IPS-NIHi7 (cell line): ENCODE measurements around the gene HTATSF1.

ENCODE experiments used
- DNase-seq: peaks from one replicate; pipeline ENCODE4 v3.0.0; 2012; ENCODE audit warnings: mixed read lengths; ENCODE audit errors: extremely low spot score

The HTATSF1 gene, protein sequence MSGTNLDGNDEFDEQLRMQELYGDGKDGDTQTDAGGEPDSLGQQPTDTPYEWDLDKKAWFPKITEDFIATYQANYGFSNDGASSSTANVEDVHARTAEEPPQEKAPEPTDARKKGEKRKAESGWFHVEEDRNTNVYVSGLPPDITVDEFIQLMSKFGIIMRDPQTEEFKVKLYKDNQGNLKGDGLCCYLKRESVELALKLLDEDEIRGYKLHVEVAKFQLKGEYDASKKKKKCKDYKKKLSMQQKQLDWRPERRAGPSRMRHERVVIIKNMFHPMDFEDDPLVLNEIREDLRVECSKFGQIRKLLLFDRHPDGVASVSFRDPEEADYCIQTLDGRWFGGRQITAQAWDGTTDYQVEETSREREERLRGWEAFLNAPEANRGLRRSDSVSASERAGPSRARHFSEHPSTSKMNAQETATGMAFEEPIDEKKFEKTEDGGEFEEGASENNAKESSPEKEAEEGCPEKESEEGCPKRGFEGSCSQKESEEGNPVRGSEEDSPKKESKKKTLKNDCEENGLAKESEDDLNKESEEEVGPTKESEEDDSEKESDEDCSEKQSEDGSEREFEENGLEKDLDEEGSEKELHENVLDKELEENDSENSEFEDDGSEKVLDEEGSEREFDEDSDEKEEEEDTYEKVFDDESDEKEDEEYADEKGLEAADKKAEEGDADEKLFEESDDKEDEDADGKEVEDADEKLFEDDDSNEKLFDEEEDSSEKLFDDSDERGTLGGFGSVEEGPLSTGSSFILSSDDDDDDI

DNA sequence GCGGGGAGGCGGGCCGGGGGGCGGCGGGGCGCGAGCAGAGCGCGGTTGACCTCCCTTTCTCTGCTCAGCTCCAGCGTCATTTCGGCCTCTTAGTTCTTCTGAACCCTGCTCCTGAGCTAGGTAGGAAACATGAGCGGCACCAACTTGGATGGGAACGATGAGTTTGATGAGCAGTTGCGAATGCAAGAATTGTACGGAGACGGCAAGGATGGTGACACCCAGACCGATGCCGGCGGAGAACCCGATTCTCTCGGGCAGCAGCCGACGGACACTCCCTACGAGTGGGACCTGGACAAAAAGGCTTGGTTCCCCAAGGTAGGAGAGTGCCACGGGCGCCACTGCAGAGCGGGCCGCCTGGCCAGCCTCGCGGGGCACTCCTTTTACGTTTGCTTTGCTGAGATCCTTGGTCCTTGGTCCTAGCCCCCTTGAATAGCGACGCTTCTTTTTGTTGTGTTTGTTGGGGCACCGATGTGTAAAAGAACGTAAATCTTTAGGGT is at the start of gene HTATSF1:
HTATSF1 (plus strand) TSS at position 37 of the 497 bp plus-strand sequence; CDS start at position 130, 93 bp downstream.
- peak; percentile 23 for DNase-seq

DNA sequence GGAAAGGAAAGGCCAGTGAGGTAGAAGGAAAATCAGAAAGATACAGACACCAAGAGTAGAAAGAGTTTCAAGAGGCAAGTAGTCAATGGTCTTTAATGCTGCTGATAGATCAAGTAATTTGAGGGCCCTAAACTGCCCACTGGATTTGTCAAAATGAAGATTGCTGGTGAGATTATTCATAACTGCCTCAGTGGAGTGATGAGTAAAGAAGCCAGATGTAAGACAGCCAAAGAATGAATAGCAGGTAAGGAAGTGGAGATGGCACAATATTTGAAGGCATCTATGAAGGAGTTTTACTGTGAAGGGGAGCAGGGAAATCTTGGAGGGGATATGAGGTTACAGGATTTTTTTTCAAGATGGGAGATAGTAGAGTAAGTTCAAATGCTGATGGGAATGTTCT is 49.4 kb upstream of the HTATSF1 start:
- no peak for DNase-seq

DNA sequence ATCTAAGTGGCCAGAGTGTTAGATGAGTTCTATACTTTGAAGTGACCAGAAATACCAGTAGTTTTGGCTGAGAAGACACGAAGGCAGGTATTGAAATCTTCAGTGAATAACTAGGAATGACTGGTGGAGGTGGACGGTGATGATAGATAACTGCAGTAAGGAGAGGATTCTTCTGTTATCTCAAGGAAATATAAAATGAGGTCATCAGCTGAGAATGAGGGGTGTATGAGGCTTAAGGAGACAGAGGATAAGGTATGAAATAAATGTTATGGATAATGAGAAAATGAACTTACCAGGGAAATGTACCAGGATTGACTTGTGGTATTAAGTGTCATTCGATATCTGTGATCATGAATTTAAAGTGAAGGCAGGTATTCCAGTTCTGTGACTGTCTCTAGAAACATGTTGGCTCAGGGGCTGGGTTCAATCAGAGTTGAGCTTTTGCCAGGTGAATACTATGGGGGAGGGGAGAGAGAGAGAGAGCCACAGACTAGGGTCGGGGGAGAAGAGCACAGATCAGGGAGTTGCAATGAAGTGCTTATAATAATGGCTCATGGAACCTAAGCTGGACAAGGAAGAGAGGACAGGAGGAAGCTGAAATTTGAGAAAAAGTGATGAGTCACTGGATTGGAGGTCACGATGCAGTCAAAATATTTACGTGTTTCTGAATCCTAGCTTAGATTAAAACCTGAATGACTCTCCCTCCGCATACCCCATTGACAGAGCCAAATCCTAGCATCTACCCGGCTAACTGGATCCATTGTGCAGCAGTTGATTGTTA is 47.2 kb upstream of the HTATSF1 start:
- DNase-seq: no peak

DNA sequence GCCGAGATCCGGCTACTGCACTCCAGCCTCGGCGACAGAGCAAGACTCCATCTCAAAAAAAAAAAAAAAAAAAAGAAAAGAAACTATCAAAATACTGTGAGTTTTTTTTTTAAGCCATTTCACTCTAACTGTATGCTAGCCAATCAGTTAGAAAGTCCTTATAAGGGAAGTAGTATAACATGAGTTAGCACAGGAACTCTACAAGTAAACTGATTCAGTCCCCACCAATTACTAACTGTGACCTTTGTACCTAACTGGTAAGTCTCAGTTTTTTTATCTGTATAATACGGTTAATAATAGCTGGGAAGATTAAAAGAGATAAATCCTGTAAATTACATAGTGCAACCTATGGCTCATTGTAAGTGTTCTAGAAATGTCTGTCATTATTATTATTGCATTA is 44.8 kb upstream of the HTATSF1 start:
- no peak for DNase-seq

DNA sequence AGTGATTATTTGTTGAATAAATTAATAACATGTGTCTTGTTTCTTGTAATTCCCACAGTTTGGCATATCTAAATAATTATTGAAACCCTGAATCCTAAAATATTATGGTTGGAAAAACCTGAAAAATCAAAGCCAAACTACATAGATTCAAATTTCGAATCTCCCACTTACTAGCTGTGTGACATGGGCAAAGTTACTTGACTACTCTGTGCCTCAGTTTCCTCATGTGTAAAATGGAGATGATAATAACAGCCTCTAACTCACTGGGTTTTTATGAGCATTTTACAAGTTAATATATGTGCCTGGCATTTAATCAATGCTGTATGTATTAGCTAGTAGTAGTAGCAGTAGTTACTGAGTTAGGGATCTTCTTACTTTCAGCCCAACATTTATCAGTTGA is 44.3 kb upstream of the HTATSF1 start:
- DNase-seq: no peak

DNA sequence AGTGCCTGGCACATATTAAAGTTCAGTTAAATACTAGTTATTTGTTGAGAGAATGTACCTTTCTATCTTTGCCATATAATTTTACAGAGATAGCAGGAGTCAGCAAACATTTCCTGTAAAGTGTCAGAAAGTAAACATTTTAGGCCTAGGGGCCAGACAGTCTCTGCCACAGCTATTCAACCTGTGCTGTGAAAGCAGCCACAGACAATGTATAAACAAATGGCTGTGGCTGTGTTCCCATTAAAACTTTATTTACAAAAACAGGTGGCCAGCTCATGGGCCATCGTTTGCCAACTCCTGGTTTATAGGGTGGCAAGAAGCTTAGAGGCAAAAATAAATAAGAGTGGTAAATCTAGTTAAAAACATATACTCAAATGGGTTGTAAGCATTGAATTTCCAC is 43.6 kb upstream of the HTATSF1 start:
- no peak for DNase-seq

DNA sequence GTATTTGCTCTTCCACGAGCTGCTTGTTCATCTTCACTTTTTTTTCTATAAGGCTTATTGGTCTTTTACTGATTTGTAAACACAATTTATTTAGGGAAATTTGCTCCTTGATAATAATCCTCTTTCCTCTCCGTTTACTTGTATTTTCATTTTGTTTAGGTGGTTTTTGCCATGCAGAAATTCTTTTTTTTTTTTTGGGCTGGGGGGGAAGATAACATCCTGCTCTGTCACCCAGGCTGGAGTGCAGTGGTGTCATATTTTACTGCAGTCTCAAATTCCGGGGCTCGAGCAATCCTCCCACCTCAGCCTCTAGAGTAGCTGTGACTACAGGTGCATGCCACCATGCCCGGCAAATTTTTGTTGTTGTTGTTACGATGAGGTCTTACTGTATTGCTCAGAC is 41.3 kb upstream of the HTATSF1 start:
- no peak for DNase-seq

DNA sequence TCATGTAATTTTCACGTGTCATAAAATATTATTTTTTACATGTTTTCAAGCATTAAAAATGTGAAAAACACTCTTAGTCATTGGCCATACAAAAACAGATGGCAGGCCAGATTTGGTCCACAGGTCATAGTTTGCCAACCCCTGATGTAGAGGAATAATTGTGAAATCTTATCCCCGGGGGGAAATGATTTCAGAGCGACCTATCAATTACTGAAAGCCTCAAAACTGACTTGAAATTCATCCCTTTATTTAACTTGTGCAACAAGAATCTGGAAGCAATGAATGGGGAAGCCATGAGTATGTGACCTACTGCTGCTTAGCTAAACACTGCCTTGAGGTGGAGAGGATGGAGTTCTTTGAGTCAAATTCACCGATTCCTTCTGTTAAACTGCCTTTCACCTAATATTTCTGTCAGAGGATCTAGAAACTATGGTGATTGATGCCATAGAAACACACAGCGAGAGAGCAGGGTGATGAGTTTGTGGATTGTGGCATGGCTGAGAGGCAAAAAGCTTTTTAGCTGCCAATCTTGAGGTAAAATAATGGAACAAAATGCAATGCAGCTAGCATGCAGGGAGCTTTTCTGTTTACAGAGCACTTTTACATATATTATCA is 40.0 kb upstream of the HTATSF1 start:
- no peak for DNase-seq

DNA sequence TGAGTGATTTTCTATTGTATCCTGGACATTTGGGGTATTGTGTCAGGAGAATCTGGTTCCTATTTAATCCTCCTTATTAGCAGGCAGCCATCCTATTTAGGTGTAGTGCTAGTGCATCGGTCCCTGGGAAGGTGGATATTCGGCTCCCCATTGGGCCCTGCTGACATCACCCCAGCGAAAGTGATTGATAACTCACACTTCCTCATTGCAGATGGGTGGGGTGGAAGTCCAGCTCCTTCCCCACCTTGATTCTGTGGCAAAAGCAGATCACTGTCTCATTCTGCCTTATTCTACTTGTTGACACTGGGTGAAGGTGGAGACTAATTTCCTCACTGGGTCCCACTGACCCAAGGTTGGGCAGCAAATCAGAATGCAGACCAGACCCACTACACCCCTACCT is 32.8 kb upstream of the HTATSF1 start:
- no peak for DNase-seq

DNA sequence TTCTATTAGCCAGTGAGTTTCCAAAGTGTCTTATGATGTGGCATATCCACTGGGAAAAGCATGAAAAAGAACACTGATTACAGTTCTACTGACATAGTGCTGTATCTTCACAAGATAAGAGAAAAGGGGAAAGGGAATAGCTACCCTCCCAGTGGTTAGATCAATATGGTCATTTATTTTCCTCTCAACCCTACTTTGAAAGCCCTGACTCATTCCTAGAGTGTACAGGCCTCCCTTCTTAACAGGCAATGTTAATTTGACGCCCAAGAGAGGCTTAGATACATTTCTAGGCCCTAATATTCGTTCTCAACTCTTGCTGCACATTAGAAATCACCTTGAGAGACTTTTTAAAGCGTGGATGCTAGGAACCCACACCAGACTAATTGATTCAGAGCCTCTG is 30.1 kb upstream of the HTATSF1 start:
- DNase-seq: no peak

DNA sequence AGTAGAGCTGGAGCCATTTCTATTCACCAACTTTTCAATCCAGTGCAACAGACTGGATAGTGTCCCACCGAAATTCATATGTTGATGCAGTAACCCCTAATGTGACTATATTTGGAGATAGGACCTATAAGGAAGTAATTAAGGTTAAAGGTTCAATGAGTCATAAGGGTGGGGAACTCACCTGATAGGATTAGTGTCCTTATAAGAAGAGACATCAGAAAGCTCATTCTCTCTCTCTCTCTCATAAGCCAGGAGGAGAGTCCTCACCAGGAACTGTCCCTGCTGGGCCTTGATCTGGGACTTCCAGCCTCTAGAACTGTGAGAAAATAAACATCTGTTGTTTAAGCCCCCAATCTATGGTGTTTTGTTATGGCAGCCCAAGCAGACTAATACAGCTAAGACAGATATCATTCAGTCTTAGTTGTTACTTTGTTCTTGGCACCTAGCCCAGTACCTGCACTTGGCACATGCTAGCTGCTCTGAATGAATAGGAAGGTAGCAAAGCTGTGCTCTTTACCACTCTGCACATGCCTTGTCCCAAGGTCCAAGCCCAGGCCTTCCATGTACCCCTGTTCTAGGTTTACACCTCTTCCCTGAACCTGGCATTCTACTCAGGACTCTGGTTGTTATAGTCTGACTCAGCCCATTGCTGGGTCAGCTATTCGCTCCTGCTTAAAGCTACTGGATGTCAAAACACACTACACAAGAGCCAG is 28.8 kb upstream of the HTATSF1 start:
- DNase-seq: no peak

DNA sequence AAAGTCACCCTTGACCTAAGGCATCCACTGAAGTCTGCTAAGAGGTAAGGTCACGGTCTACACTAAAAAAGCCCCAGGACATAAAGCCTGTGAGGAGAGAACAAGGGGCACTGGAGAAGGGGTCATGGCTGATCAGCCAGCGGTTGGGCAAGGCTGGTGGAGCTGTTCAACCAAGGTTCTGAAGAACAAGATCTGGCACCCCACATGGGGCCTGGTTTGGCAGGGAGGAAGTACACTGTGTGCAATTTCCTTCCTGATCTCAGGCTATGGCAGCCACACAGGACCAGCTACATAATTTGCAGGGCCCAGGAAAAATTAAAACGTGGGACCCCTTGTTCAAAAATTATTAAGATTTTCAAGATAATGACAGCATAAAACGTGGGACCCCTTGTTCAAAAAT is 23.7 kb upstream of the HTATSF1 start:
- no peak for DNase-seq

DNA sequence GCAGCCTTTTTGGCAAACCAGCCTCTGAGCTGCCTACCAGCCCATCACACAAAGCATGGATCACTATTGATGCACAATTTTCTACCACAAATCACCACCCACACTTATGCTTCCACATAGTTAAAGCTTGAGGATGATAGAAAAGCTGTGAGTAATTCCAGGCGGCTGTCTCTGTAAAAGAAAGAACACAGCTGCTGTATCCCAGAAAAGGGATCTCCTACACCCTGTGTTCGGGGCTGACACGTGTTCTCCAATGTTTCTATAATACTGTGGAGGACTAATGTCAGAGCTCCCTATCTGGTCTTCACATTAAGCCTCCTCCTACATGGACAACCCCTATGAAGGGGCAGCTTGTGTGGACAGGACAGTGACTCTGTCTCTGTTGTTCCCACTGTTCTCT is 22.2 kb upstream of the HTATSF1 start:
- DNase-seq: no peak

DNA sequence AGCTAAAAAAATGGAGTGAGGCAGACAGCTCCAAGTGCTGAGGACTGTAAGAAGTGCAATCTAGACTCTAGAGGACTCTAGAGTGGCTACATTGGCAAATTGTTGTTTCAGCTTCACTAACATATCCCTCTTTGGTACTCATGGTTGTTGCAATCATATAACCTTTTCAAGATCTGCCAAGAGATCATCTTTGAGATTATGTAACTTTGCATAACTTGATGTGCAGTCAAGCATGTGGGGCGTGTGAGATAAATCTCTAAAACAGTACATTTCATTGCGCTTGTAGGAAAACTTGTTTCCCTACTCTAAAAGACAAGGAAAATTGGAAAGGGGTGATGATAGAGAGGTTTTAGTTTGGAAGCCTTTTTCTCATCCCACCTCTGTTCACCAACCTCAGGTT is 20.9 kb upstream of the HTATSF1 start:
- DNase-seq: no peak

DNA sequence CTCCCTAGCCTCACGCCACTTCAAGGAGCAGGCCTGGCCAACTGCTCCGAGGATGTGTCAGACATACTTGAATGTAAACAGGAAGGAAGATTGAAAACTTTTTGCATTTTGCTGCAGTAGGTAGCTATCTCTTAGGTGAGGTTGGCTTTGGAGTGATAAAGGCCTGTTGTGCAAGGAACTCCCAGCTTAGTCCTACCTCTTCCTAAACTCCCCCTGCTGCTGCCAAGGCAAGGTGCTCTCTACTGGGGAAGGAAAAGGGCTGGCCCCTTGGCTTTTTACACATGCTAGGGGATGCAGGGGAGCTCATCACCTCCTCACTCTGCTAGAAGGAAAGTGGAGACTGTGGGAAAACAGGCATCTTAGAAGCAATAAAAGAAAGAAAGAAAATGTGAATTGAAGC is 20.4 kb upstream of the HTATSF1 start:
- DNase-seq: peak; percentile 74

DNA sequence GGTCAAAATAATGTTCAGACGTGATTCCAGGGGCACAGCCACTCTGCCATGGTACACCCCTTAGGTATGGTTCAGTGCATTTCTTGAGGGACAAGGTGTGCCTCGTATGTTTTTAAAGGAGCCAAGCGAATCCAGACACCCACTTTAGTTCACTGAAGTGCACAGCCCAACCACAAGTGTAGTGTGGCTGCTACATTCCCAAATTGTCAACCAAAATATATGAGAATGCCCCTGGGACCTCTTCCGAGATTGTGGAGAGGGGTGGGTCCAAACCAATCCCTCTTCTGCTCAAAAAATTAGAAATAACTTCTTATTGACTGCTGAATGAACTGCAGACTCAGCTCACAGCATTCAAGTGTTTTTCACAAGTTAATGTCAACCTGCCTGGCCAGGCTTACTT is 17.0 kb upstream of the HTATSF1 start:
- no peak for DNase-seq

DNA sequence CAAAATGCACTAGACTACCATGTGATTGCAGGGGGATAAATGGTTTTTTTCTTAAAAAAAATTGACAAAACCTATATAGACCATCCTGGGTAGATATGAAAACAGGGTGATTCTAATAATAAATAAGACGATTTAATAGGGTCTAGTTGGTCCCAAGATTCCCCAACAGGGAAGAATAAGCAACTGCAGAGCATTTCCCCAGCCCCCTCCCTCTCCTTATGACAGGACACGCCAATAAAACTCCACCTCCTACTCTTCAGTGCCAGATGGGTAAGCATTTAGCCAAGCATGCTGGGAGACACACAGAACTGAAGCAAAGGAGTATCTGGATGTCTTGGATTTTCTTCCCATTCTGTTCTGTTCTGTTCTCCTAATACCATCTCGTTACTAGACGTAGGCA is 9.7 kb upstream of the HTATSF1 start, which contains the start of gene BRS3:
BRS3 (plus strand) TSS at position 301 of the 400 bp plus-strand sequence. CDS start 168 bp downstream, outside the sequence.
- no peak for DNase-seq

DNA sequence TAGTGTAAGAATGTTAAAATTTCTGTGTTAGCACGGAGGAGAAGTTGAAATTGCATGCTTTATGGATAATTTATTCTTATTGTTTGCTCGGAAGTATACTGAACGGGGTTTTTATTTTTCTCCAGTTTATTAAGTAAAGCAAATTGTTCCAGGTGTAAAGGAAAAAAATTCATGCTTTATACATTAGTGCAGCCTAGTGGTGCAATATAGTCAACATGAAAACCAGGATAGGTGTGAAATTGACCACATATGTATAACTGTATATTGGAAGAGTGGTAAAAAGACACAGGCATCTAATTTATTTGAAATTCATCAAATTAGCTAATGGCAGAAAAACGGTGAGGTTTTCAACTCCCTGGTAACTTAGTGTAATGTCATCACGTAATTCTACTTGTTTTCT is 8.7 kb upstream of the HTATSF1 start:
- no peak for DNase-seq

DNA sequence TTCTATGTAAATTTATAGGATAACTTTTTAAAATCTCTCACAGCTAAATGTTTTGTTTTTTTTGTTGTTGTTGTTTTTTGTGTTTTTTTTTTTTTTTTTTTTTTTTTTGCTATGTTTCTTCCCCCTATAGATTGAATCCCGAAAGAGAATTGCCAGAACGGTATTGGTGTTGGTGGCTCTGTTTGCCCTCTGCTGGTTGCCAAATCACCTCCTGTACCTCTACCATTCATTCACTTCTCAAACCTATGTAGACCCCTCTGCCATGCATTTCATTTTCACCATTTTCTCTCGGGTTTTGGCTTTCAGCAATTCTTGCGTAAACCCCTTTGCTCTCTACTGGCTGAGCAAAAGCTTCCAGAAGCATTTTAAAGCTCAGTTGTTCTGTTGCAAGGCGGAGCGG is 5.6 kb upstream of the HTATSF1 start:
- peak; percentile 14 for DNase-seq

DNA sequence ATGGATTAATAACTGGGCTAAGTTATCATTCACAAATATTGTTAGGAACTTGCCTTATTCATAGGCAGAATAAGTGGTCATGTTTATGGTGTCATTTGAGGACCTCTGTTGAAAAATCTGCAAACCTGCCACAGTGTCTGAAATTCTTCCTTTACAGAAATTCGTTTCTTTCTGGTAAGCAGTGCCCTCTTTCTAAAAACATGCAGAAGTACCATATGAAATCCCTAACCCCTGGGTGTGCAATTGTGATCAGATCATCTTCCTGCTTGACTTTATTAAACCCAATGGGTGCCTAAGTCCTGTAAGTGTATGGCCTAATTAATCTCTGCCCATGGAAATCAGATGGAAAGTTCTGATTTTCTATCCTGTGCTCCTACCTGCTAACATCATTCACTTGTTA is 4.4 kb upstream of the HTATSF1 start:
- no peak for DNase-seq

DNA sequence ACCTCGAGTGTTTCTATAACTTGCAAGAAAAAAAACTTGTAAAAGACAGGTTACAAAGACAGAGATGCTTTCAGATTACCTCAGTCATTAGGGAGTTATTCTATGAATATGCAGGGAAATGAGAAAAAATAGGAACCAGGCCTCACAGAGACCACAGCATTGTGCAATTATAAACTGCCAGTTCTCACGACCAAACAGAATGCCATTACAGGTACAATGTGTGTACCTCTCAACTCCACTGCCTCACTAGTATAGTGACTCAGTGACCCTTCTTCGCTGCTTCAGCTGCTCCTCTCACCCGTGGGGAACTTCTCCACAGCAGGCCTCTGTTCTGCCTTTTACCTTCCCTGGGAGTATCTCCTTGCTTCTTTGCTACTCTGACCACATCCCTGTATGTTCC is 2.3 kb upstream of the HTATSF1 start:
- no peak for DNase-seq
